HepG2 (cell line): Measurements from ENCODE around the gene EPHA2. TPM values are rescaled to one million over a fixed set of nuclear protein-coding genes. Genes with fewer than 3 reads are reported as not detected.

Source experiments
- AGO2 ChIP-seq: fragments of 200-400 bp; formaldehyde crosslinking; optimal IDR thresholded peaks from 2 replicates; pipeline ENCODE3; 2017; ENCODE audit warnings: mild to moderate bottlenecking, low read depth, low read length, moderate library complexity
- CHCHD3 ChIP-seq: sonication (generic); formaldehyde crosslinking; IDR thresholded peaks from 2 replicates; pipeline ENCODE4 v1.8.0; 2022; ENCODE audit warnings: mild to moderate bottlenecking, missing genetic modification reagents, moderate library complexity
- HNF1A ChIP-seq, 2 experiments: sonication (generic) in 1 of 2; formaldehyde crosslinking in 1 of 2; IDR thresholded peaks; 2 replicates each; pipeline versions ENCODE4 v1.4.0 to v1.6.1; 2016 to 2020; ENCODE audit warnings: borderline replicate concordance in 1 of 2, low read depth in 1 of 2, mild to moderate bottlenecking in 1 of 2, missing genetic modification reagents in 1 of 2
- PAXIP1 ChIP-seq: sonication (generic); formaldehyde crosslinking; conservative IDR thresholded peaks from 2 replicates; pipeline ENCODE4 v1.4.0; 2020; ENCODE audit warnings: mild to moderate bottlenecking, missing genetic modification reagents, moderate library complexity
- PHF21A ChIP-seq: sonication (generic); formaldehyde crosslinking; IDR thresholded peaks from 2 replicates; pipeline ENCODE4 v1.5.0; 2020; ENCODE audit warnings: mild to moderate bottlenecking, missing genetic modification reagents
- PLRG1 ChIP-seq: fragments of 450-650 bp; conservative IDR thresholded peaks from 2 replicates; pipeline ENCODE4 v1.6.1; 2016
- POLR2G ChIP-seq: fragments of 200-400 bp; formaldehyde crosslinking; IDR thresholded peaks from 2 replicates; pipeline ENCODE4 v1.6.1; 2018; ENCODE audit warnings: mild to moderate bottlenecking, low read depth, low read length, moderate library complexity
- TMF1 ChIP-seq: sonication (generic); formaldehyde crosslinking; IDR thresholded peaks from 2 replicates; pipeline ENCODE4 v1.8.1; 2022; ENCODE audit warnings: low read depth, missing genetic modification reagents
- ZFX ChIP-seq: sonication (generic); formaldehyde crosslinking; IDR thresholded peaks from 2 replicates; pipeline ENCODE4 v1.4.0; 2020; ENCODE audit warnings: mild to moderate bottlenecking, low read depth, missing genetic modification reagents, moderate library complexity
- ZMAT3 ChIP-seq: sonication (generic); formaldehyde crosslinking; conservative IDR thresholded peaks from 2 replicates; pipeline ENCODE4 v1.7.0; 2021; ENCODE audit warnings: missing genetic modification reagents
- ZNF18 ChIP-seq: sonication (generic); formaldehyde crosslinking; IDR thresholded peaks from 2 replicates; pipeline ENCODE4 v1.8.0; 2022; ENCODE audit warnings: mild to moderate bottlenecking, missing genetic modification reagents; ENCODE audit not compliant: insufficient replicate concordance
- ZNF441 ChIP-seq: sonication (generic); formaldehyde crosslinking; IDR thresholded peaks from 2 replicates; pipeline ENCODE4 v1.7.0; 2021; ENCODE audit warnings: missing genetic modification reagents, borderline replicate concordance
- ZNF878 ChIP-seq: sonication (generic); formaldehyde crosslinking; IDR thresholded peaks from 2 replicates; pipeline ENCODE4 v1.8.1; 2023; ENCODE audit warnings: mild to moderate bottlenecking, missing genetic modification reagents, moderate library complexity
- polyA plus RNA-seq, 8 experiments: library from polyadenylated mRNA; depleted of rRNA in 3 of 8; stranded (reverse) in 7 of 8; unstranded in 1 of 8; fragments of >200 nt; fragmentation: Illumina TruSeq in 4 of 8; extraction: Trizol in 4 of 8; gene quantifications; 2 replicates each; pipeline versions ENCODE4 v1.2.1 to v1.2.3, GENCODE V29; 2011 to 2016; ENCODE audit warnings: low read depth in 4 of 8, missing spikeins in 1 of 8, mixed read lengths in 1 of 8; ENCODE audit not compliant: insufficient read depth in 1 of 8
- total RNA-seq, 5 experiments: library from RNA; depleted of rRNA; stranded (reverse); fragments of >200 nt; fragmentation: Illumina TruSeq; extraction: Trizol; gene quantifications; 2 replicates each; pipeline ENCODE4 v1.2.3, GENCODE V29; 2016; ENCODE audit warnings: low read depth in 1 of 5

Gene EPHA2
- total and polyA plus RNA-seq, 2 of the 13 experiments (the other 11 are each of a cell fraction or from before 2014, with no cell fraction given) = 33.6 to 53.6 TPM

- peak; percentile 33 for TF ChIP-seq AGO2
- no peak for TF ChIP-seq CHCHD3 (CRISPR knock-in tag)
- TF ChIP-seq PLRG1 = no peak
- TF ChIP-seq PHF21A (CRISPR knock-in tag) = 0 out of 2 replicates have a peak, but pooled peaks have one; percentile 28
- no peak for TF ChIP-seq ZNF878 (CRISPR knock-in tag)
- TF ChIP-seq HNF1A (IDR thresholded peaks at IDR 0.05; ENCODE audit: low read depth) = no peak
- peak; percentile 16; the same call in 1 of the 2 replicates for TF ChIP-seq HNF1A (CRISPR knock-in tag; IDR thresholded peaks at IDR 0.05; ENCODE audit: borderline replicate concordance)
- no peak for TF ChIP-seq PAXIP1 (CRISPR knock-in tag)
- TF ChIP-seq POLR2G = peak; percentile 42
- peak; percentile 23 for TF ChIP-seq ZNF18 (CRISPR knock-in tag)
- TF ChIP-seq ZMAT3 (CRISPR knock-in tag) = 0 out of 2 replicates have a peak, but pooled peaks have one; percentile 11
- no peak for TF ChIP-seq TMF1 (CRISPR knock-in tag)
- peak; percentile 18 for TF ChIP-seq ZFX (CRISPR knock-in tag)
- no peak for TF ChIP-seq ZNF441 (CRISPR knock-in tag)
Observed at GRCh38 chr1:16153096-16153998, 2.5 kb downstream of the EPHA2 start (continued).
